Activated CD4-positive, alpha-beta T cell treated with anti-CD3 and anti-CD28 coated beads for 1 hour (primary cell): Measurements from ENCODE around the gene VAMP1.
"Not testable (repeated sequence)": the region's sequence is repeated elsewhere in the genome, so short reads cannot be mapped to it uniquely, and the experiment has no call there.

ENCODE experiments used
- DNase-seq: peaks from one replicate; pipeline ENCODE4 v3.0.0-alpha.2; 2020

VAMP1 gene

DNA sequence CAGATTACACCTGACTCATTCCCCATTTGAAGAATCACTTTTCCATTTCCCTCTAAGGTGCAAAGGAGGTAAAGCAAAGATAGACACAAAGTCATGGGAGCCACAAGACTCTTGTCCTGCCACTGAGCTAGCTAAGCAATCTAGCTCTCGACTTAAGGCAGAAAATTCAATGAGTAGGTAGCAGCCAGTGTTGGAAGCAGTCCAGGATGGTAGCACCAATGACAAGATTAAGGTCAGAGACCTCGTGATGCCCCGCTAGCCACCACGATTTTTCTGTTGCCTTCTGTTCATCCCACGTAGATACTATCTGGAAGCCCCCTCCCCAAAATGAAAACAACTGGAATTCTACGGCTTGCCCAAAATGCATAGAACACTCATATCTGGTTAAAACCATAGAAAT is 1.4 kb downstream of the VAMP1 start:
- DNase-seq = no peak

DNA sequence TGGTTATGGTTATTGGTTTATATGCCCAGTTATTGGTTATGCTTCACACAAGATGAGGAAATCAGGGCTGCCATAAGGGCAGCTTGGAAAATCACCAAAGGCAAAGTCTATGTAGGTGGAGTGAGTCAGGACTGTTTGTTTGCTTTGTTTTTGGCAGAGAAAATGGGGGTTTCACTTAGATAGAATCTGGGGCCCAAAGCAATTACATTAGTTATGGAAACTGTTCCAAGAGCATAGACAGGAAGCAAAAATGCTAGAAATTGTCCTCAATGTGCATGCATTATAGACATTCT is 2.2 kb downstream of the VAMP1 start:
- DNase-seq = no peak

DNA sequence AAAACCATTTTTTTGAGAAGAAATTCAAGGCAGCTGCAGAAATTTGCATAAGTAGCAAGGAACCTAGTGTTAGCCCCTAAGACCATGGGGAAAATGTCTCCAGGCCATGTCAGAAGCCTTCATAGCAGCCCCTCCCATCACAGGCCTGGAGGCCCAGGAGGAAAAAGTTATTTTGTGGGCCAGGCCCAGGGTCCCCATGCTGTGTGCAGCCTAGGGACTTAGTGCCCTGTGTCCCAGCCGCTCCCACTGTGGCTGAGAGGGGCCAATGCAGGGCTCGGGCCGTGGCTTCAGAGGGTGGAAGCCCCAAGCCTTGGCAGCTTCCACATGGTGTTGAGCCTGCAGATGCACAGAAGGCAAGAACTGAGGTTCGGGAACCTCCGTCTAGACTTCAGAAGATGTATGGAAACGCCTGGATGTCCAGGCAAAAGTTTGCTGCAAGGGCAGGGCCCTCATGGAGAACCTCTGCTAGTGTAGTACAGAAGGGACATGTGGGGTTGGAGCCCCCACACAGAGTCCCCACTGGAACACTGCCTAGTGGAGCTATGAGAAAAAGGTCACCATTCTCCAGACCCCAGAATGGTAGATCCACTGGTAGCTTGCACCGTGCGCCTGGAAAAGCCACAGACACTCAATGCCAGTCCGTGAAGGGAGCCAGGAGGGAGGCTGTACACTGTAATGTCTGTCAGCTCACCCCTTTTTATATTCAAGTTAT is 2.8 kb downstream of the VAMP1 start:
- not testable (repeated sequence) for DNase-seq

DNA sequence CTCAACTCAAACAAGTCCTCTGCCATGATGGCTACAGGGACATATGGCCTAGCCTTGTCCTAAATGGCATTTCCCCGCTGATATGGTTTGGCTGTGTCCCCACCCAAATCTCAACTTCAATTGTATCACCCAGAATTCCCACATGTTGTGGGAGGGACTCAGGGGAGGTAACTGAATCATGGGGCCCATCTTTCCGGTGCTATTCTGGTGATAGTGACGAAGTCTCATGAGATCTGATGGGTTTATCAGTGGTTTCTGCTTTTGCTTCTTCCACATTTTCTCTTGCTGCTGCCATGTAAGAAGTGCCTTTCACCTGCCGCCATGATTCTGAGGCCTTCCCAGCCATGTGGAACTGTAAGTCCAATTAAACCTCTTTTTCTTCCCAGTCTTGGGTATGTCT is 3.7 kb downstream of the VAMP1 start:
- DNase-seq = not testable (repeated sequence)

DNA sequence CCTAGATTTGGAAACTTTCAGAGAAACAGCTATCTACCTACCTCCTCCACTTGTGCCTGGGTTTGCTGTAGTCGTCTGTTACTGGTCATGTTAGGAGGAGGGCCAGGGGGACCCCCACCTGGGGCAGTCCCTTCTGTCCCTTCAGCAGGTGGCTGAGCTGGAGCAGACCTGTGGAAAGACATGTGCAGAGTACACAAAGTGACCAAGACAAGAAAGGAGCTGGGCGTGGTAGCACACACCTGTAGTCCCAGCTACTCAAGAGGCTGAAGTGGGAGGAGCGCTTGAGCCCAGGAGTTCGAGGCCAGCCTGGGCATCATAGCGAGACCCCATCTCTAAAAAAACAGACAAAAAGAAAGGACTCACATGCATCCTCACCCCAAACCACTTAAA is 4.3 kb downstream of the VAMP1 start:
- DNase-seq = no peak

DNA sequence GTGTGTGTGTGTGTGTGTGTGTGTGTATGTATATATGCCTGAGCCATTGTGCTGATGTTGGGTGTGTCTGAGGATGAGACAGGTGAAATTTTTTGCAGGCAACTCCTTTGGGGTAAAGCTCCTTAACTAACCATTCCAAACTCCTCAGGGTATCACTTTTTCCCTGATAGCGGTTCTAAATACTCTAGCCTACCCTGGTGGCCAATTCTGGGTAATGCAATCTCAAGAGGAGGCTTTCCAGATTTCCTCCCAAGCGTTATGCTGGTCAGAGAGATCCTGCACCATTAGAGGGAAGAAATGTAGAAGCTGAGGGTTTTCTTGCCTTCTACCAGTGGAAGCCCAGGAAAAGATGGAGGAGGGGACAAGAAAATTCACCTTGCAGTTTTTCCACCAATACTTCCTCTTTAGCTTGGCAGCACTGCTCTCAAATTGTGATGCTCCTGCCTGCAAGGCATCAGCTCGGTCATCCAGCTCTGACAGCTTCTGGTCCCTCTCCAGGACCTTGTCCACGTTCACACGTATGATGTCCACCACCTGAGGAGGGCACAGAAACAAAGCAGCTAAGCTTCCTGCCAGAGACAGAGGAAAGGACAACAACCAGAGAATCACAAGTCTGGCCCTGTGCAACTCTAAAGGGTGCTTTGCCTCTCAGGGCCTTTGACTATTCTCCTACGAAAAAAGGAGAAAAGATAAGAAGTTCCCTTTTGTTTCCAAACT is 4.9 kb downstream of the VAMP1 start:
- DNase-seq = no peak

DNA sequence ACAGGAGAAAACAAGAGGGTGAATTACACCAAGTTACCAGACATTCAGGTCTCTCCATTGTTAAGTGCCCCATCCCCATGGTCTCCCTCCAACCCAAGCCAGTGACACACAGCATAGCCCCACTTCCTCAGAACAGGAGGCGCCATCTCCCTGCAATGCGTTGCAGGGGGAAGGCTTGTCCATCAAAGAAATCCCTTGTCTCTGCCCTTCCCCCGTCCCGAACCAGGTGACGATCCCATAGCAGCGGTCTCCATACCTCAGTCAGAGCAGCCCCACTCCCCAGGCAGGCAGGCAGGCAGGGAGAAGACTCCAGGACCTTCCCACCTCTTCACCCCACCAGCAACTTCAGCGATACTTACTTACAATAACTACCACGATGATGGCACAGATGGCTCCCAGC is 5.9 kb downstream of the VAMP1 start:
- DNase-seq = no peak

DNA sequence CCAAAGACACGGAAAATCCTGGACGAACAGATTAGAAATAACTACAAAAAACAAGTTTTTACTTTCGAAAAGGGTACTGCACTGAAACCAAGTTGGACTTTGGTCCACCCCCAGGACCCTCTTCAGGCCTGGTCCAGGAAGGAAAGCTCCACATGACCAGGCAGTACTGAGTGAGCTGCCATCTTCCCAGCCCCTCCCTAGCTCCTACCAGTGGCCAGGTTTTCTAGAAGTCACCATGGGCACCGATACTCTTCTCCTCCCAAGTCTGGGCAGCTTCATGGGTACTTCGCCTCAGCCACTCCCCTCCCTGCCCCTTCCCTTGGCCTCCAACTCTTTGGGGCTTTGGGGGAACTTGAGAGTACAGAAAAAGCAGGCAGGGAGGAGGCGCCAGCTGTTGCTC is 6.6 kb downstream of the VAMP1 start:
- no peak for DNase-seq

DNA sequence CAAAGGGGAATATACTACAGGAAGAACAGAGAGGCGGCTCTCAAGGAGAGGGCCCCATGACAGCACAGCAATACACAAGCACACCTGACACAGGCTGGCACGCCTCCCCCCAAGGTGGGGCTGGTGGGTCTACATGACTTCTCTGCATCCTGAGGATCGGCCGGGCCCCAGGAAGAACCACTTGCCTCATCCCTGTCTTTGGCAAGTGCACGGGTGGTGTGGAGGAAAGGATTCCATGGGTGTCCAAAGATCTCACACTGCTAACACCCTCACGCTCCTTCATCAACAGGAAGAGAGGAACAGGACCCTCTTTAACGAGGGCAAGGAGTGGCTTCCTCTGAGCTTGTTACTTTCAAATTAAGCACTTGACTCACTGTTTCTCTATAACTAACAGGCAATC is 7.3 kb downstream of the VAMP1 start:
- no peak for DNase-seq

DNA sequence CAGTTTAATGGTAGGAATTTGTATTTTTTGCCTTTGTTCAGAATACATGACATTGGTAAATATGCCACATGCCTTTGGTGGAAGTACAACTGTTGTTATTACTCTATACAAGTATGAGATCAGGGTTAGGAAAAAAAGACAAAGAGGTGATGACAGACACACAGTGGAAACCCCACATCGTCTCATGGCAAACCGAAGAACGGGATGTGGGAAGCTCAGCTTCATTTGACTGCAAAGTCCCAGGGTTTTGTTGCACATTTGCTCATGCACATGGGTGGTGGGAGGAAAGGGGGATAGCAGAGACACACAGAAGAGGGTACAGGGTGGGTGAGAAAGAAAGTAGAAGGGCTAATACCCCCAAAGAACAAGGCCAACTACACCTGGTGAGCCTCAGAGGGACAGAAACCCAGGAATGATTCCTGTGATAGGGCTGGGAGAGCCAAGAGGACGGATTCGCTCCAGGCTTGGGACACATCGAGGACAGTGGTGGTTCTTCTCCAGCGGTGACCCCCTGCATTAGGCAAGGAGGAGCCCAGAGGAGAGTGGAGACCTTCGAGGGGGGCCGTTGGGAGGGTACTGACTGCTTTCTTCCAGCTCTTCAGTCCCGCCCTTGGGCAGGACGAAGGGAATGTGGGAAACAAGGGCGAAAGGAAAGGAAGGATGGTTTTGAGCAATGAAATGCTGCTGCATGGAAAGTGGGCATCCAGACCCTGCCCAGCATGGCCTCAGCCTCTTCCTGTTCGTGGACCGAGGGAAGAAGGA is 8.1 kb downstream of the VAMP1 start:
- DNase-seq = no peak

DNA sequence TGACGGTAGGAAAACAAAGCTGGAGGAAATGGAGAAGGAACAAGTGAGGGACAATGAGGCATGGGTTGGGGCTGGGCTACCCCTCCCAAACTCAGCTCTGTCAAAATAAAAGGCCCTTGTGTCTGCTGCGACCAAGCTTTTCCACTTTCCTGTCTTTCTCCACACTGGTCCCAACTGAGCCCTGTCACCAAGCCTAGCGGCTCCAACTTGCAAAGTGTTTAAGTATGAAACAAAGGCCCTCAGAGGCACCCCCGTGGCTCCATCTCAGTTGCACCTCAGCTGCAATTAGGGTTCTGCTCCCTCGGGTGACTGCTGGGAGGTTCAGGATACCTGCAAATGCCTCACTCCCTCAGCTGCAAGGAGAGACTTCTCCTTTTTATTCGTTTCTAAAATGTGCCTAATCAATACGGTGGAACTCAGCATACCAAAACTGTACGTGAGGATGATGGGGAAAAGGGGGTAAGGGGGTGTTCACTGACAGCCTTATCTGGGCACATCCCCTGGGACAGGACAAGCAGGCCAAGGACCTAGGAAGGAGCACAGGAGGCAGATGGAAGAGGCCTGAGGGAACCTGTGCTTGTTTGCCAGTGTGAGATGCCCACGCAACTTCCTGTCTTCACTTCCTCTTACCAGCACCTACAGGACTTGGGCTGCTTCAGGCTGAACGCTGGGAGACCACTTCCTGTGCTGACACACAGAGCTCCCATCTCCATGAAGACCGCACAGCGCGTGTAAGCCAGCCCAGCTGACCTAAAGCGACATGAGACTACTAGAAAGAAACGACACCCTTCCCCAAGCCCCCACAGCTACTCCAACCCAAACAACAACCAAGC is 8.9 kb downstream of the VAMP1 start:
- DNase-seq = peak; percentile 61

DNA sequence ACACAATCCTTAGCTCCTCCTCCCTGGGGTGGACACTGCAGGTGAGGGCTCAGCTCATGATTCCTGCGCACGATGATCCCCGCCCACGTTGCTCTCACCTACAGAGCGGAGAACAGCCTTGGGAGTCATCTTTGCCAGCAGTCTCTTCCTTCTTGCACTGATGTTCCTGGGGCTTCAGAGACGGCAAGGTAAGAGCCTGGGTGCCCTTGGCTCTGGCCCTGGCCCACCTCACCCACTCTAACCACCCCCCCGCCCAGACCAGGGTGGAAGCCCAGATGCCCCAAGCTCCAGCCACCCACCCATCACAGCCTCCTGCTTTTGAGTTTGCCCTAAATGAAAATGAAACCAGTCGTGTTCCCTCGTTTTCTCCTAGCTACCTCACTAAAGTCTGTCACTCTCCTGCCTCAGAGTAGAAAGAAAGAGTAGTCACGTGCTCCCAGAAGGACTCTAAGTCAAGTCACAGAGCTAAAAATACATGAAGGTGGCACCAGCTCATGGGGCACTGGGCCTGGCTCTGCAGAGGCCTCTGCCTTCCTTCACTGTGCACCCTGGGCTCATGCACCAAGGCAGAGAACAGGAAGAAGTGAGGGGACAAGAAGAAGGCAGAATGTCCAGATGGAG is 9.6 kb downstream of the VAMP1 start:
- DNase-seq = no peak

DNA sequence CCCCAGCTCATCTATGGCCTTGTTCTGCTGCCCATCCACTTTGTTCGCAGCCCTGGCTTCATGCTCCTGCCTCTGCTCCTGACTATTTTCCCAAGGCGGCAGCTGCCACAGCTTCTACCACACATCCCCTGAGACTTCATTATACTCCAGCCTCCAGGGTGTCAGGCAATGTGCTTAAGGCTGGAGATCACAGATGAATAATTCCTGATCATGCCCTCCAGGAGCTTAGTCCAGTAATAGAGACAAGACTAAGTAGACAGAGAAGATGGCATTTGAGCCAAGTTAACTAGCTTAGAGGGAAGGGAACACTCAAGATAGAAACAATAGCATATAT is 11.5 kb downstream of the VAMP1 start:
- DNase-seq = no peak

DNA sequence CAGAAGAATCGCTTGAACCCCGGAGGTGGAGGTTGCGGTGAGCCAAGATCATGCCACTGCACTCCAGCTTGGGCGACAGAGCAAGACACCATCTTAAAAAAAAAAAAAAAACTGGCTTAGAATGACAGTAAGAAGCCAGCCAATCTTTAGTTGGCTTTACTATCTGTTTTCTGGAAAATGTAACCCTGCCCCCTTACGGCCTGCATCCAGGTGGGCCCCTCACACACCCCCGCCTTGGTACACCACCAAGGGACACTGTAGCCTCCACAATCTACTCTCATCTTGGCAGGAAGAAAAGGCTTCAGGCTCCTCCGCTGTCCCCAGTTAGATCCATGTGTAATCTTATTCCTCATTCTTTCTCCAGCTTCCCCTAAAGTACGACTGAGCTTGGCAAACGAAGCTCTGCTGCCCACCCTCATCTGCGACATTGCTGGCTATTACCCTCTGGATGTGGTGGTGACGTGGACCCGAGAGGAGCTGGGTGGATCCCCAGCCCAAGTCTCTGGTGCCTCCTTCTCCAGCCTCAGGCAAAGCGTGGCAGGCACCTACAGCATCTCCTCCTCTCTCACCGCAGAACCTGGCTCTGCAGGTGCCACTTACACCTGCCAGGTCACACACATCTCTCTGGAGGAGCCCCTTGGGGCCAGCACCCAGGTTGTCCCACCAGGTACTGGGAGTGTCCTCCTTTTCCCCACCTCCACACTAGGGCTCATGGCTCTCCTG is 12.0 kb downstream of the VAMP1 start:
- no peak for DNase-seq

DNA sequence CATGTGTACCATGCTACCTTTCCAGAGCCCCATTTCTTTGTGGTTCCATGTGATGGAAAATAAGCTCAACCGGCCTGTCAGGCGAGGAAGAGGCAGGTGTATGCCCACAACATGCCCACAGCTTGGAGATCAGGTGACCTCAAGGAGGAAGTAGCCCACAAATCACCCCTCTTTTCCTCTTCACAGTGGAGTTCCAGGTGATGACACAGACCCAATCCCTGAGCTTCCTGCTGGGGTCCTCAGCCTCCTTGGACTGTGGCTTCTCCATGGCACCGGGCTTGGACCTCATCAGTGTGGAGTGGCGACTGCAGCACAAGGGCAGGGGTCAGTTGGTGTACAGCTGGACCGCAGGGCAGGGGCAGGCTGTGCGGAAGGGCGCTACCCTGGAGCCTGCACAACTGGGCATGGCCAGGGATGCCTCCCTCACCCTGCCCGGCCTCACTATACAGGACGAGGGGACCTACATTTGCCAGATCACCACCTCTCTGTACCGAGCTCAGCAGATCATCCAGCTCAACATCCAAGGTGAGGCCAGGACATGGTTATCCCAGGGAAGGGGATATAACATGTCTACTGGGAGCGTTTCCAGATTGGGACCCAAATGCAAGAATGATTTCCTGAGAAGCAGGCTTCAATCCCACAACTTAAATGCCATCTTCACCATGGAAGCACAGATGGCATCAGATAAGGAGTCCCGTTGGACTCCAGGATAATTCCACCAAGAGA is 13.1 kb downstream of the VAMP1 start:
- no peak for DNase-seq

DNA sequence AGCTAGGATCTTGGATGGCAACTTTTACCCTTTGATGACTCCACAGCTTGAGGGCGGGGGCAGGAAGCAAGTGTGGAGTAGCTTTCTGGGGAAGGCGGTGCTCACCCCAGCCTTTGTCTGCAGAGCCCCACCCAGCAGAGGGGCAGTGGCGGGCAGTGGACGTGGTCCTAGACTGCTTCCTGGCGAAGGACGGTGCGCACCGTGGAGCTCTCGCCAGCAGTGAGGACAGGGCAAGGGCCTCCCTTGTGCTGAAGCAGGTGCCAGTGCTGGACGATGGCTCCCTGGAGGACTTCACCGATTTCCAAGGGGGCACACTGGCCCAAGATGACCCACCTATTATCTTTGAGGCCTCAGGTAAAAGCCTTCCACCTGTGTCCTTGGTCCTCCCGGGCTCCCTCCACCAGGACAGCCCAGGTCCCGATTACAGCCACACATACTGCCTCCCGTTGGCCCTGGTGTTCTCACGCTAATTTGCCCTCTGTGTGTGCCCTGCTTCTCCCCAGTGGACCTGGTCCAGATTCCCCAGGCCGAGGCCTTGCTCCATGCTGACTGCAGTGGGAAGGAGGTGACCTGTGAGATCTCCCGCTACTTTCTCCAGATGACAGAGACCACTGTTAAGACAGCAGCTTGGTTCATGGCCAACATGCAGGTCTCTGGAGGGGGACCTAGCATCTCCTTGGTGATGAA is 17.4 kb downstream of the VAMP1 start:
- no peak for DNase-seq

DNA sequence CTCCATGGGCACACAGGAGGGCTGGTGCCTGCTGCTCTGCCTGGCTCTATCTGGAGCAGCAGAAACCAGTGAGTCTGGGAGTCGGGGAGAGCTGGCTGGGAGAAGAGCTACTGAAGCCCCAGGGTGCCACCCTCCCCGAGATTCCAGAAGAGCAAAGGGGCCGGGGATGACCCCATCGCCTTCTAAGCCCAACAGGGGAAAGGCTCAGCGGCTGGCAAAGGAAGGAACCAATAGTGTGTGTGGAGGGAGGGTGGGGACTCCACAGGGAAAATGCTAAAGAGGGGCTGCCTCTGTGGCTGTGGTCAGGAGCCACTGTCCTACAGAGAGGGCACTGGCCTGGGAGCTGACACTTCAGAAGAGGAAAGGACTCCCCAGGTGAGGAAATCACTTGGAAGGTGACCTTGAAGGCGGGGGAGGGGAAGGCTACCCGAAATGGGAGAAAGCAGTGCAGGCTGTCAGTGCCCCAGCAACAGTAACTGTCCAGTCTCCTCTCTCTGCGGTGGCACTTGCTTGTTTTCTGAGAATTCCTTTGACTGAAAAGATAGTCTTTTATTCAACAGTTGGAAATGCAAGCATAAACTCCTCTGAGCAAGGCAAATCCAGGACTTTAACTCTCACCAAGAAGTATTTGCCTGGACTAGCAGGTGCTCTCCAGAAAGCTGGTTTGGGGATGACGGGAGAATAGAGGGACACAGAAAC is 18.1 kb downstream of the VAMP1 start:
- no peak for DNase-seq

DNA sequence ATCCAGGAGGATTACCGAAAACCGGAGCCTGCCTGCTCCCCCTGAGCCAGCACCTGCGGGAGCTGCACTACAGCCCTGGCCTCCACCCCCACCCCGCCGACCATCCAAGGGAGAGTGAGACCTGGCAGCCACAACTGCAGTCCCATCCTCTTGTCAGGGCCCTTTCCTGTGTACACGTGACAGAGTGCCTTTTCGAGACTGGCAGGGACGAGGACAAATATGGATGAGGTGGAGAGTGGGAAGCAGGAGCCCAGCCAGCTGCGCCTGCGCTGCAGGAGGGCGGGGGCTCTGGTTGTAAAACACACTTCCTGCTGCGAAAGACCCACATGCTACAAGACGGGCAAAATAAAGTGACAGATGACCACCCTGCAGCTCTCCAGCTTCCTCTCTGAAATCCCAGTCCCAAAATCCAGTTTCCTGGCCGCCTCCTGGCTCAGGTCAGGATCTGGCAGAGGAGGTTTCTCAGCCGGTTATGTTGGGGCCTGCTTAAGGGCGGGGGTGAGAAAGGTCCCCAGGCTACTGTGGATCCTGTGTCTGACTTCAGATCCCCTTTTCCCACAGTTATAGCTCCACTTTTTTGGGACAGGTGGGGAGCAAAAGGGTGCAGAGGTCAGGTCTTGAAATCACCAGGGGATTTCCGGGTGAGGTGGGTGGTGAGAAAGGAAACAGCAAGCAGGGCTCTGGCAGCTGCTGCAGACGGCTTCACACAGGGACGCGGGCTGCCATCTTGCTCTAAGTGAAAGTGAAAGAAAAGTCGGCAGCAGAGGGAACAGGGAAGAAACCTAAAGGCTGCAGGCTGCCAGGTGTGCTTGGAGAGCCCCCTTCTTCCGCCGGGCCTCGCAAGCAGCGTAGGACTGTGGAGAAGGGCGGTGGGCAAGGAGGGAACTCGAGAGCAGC is 18.9 kb downstream of the VAMP1 start, which contains the start of gene TAPBPL:
TSS of gene TAPBPL (plus strand) at position 695 of the 897 bp plus-strand sequence. CDS start 207 bp downstream, outside the sequence.
- peak; percentile 71 for DNase-seq

DNA sequence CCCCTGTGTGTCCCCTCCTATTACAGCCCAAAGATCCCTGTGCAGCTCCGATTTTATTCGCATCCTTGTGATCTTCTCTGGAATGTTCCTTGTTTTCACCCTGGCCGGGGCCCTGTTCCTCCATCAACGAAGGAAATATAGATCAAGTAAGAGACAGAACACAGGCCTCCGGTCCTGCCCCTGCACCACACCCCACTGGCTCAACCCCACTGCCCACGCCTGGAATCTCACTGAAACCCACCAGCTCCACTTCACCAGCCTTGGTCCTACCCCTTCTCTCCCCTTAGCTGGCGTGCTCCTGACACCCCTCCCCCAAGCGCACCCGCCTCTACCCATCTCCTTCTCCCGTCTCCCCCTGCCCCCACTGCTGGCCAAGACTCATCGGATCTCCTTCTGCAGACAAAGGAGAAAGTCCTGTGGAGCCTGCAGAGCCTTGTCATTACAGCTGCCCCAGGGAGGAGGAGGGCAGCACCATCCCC is 19.6 kb downstream of the VAMP1 start:
- DNase-seq = no peak
